Measurements from ENCODE around the gene LRMDA.

LRMDA gene

DNA sequence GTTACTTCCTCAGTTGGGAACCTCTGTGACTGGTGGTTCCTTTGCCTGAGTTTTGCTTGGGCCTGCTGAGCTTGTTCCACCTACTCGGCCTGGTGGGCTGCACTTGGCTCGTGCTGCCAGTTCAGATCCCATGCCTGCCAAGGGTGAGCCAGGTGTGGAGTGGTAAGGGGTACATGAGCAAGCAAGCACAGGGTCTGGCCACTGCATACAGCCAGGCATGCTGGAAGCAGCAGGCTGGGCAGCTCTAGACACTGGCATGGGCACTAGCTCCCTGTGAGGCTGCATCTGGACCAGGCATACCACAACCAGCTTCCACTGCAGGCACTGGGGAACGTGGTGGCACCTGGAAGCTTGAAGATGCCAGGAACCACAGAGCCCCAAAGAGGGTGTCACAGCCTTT lies 624.0 kb downstream of the LRMDA start:
- POLR2A ChIA-PET = no interaction called here

DNA sequence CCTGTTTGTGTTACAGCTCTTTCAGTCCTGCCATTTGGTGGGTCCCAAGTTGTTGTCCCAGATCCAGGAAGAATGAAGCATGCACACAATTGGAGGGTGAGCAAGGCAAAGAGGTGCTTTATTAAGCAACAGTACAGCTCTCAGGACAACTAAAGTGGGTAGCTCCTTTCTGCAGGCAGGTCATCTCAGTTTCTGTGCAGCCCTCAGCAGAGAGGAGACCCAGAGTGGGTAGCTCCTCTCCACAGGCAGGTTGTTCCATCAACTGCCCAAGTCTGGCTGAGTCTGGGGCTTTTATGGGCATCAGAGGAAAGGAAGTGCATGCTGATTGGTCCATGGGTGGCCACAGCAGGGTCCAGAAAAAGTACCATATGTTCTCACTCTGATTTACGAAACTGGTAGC lies 624.5 kb downstream of the LRMDA start:
- TF ChIP-seq SETDB1 (IDR thresholded peaks at IDR 0.05; ENCODE audit: insufficient read length, low read length) (peak; percentile 89), ZNF792 (tag by site-specific recombination; IDR thresholded peaks at IDR 0.05) (no peak), ZNF530 (tag by site-specific recombination; IDR thresholded peaks at IDR 0.05; ENCODE audit: low read depth) (no peak), TRIM28 (IDR thresholded peaks at IDR 0.05; ENCODE audit: borderline replicate concordance, low read length) (peak; percentile 99; the same call in 1 of the 2 replicates), ZNF677 (tag by site-specific recombination; IDR thresholded peaks at IDR 0.05) (no peak), ZNF830 (tag by site-specific recombination; IDR thresholded peaks at IDR 0.05; ENCODE audit: low read depth) (no peak)
- POLR2A ChIA-PET = no interaction called here
- Histone ChIP-seq H3K27ac (ENCODE audit: extremely low read depth, low read depth, low read length) (no peak overlapping the region), H3K4me1 (ENCODE audit: control insufficient read depth, insufficient read depth, low read length) (no peaks in the 10 kb centered on the region), H3K4me3 (ENCODE audit: low read depth, low read length) (no peak overlapping the region), H3K36me3 (ENCODE audit: control insufficient read depth in 2 of 2, insufficient read depth in 1 of 2, low read length in 2 of 2) (no peaks in the 10 kb centered on the region), H3K9me3 (ENCODE audit: control insufficient read depth, insufficient read depth, low read depth, low read length) (no peaks in the 10 kb centered on the region)
- CTCF ChIA-PET = interaction anchor here (0.6 kb wide), 1 partner anchor 288 kb away, joined by 3 read pairs; no protein-coding TSS in a partner anchor

More for the DNA sequence above, 624.0 kb downstream of the LRMDA start:
- Histone ChIP-seq H3K9me3 (ENCODE audit: control insufficient read depth, insufficient read depth, low read depth, low read length) (no peaks in the 10 kb centered on the region), H3K36me3 (ENCODE audit: control insufficient read depth in 2 of 2, insufficient read depth in 1 of 2, low read length in 2 of 2) (no peaks in the 10 kb centered on the region), H3K4me1 (ENCODE audit: control insufficient read depth, insufficient read depth, low read length) (no peaks in the 10 kb centered on the region), H3K4me3 (ENCODE audit: low read depth, low read length) (no peak overlapping the region), H3K27ac (ENCODE audit: extremely low read depth, low read depth, low read length) (no peak overlapping the region)
- TF ChIP-seq ZNF664 (tag by site-specific recombination; IDR thresholded peaks at IDR 0.05) = no peak
- TF ChIP-seq ZFP3 (tag by site-specific recombination; IDR thresholded peaks at IDR 0.05; ENCODE audit: low read depth) = no peak
- TF ChIP-seq ZNF433 (tag by site-specific recombination; IDR thresholded peaks at IDR 0.05; ENCODE audit: low read depth) = no peak
- TF ChIP-seq, protein P1, sequence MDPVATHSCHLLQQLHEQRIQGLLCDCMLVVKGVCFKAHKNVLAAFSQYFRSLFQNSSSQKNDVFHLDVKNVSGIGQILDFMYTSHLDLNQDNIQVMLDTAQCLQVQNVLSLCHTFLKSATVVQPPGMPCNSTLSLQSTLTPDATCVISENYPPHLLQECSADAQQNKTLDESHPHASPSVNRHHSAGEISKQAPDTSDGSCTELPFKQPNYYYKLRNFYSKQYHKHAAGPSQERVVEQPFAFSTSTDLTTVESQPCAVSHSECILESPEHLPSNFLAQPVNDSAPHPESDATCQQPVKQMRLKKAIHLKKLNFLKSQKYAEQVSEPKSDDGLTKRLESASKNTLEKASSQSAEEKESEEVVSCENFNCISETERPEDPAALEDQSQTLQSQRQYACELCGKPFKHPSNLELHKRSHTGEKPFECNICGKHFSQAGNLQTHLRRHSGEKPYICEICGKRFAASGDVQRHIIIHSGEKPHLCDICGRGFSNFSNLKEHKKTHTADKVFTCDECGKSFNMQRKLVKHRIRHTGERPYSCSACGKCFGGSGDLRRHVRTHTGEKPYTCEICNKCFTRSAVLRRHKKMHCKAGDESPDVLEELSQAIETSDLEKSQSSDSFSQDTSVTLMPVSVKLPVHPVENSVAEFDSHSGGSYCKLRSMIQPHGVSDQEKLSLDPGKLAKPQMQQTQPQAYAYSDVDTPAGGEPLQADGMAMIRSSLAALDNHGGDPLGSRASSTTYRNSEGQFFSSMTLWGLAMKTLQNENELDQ (tag by site-specific recombination; IDR thresholded peaks at IDR 0.05; ENCODE audit: low read depth) = no peak
- no peak for TF ChIP-seq ZSCAN23 (tag by site-specific recombination; IDR thresholded peaks at IDR 0.05)
- TF ChIP-seq SP3 (tag by site-specific recombination; IDR thresholded peaks at IDR 0.05) = no peak
- TF ChIP-seq SCRT1 (tag by site-specific recombination; IDR thresholded peaks at IDR 0.05; ENCODE audit: borderline replicate concordance) = no peak
- TF ChIP-seq SALL2 (tag by site-specific recombination; IDR thresholded peaks at IDR 0.05; ENCODE audit: borderline replicate concordance) = no peak
- TF ChIP-seq ZNF266 (tag by site-specific recombination; IDR thresholded peaks at IDR 0.05; ENCODE audit: low read depth) = no peak
- TF ChIP-seq, protein P2, sequence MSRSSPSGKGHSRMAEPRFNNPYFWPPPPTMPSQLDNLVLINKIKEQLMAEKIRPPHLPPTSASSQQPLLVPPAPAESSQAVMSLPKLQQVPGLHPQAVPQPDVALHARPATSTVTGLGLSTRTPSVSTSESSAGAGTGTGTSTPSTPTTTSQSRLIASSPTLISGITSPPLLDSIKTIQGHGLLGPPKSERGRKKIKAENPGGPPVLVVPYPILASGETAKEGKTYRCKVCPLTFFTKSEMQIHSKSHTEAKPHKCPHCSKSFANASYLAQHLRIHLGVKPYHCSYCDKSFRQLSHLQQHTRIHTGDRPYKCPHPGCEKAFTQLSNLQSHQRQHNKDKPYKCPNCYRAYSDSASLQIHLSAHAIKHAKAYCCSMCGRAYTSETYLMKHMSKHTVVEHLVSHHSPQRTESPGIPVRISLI (tag by site-specific recombination; IDR thresholded peaks at IDR 0.05) = no peak
- TF ChIP-seq HOXA7 (CRISPR knock-in tag; IDR thresholded peaks at IDR 0.05; ENCODE audit: borderline replicate concordance) = no peak
- TF ChIP-seq ZNF175 (tag by site-specific recombination; IDR thresholded peaks at IDR 0.05) = no peak
- TF ChIP-seq, protein P3, sequence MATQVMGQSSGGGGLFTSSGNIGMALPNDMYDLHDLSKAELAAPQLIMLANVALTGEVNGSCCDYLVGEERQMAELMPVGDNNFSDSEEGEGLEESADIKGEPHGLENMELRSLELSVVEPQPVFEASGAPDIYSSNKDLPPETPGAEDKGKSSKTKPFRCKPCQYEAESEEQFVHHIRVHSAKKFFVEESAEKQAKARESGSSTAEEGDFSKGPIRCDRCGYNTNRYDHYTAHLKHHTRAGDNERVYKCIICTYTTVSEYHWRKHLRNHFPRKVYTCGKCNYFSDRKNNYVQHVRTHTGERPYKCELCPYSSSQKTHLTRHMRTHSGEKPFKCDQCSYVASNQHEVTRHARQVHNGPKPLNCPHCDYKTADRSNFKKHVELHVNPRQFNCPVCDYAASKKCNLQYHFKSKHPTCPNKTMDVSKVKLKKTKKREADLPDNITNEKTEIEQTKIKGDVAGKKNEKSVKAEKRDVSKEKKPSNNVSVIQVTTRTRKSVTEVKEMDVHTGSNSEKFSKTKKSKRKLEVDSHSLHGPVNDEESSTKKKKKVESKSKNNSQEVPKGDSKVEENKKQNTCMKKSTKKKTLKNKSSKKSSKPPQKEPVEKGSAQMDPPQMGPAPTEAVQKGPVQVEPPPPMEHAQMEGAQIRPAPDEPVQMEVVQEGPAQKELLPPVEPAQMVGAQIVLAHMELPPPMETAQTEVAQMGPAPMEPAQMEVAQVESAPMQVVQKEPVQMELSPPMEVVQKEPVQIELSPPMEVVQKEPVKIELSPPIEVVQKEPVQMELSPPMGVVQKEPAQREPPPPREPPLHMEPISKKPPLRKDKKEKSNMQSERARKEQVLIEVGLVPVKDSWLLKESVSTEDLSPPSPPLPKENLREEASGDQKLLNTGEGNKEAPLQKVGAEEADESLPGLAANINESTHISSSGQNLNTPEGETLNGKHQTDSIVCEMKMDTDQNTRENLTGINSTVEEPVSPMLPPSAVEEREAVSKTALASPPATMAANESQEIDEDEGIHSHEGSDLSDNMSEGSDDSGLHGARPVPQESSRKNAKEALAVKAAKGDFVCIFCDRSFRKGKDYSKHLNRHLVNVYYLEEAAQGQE (tag by site-specific recombination; IDR thresholded peaks at IDR 0.05) = no peak
- no peak for TF ChIP-seq ZBTB7A (tag by site-specific recombination; IDR thresholded peaks at IDR 0.05; ENCODE audit: low read depth)
- TF ChIP-seq ZNF544 (tag by site-specific recombination; IDR thresholded peaks at IDR 0.05) = no peak
- TF ChIP-seq, protein P4, sequence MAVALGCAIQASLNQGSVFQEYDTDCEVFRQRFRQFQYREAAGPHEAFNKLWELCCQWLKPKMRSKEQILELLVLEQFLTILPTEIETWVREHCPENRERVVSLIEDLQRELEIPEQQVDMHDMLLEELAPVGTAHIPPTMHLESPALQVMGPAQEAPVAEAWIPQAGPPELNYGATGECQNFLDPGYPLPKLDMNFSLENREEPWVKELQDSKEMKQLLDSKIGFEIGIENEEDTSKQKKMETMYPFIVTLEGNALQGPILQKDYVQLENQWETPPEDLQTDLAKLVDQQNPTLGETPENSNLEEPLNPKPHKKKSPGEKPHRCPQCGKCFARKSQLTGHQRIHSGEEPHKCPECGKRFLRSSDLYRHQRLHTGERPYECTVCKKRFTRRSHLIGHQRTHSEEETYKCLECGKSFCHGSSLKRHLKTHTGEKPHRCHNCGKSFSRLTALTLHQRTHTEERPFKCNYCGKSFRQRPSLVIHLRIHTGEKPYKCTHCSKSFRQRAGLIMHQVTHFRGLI (tag by site-specific recombination; IDR thresholded peaks at IDR 0.05) = no peak
- TF ChIP-seq ZNF169 (tag by site-specific recombination; IDR thresholded peaks at IDR 0.05) = no peak
- CTCF ChIA-PET = interaction anchor here (0.6 kb wide), 1 partner anchor 288 kb away, joined by 3 read pairs; no protein-coding TSS in a partner anchor
